ENCODE measurements around the gene KCNJ9.

KCNJ9 gene

DNA sequence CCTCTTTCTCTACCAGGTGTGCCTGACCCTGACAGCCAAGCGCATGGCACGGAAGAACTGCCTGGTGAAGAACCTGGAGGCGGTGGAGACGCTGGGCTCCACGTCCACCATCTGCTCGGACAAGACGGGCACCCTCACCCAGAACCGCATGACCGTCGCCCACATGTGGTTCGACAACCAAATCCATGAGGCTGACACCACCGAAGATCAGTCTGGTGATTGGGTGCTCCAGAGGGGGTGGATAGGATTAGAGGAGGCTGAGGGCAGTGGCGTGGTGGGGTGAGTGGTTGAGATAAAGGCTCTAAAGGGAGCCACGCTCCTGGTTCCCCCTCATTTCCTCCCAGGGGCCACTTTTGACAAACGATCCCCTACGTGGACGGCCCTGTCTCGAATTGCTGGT, 47.3 kb downstream of the KCNJ9 start:
- FAIRE-seq = no peak

GRCh38 chr1:160129046-160129445, 47.7 kb downstream of the KCNJ9 start:
- FAIRE-seq = no peak

- no peak for FAIRE-seq
These were observed 48.2 kb downstream of the KCNJ9 start for GRCh38 chr1:160129558-160129957.

GRCh38 chr1:160129966-160130365, 48.6 kb downstream of the KCNJ9 start:
- no peak for FAIRE-seq

- no peak for FAIRE-seq
These were observed 49.1 kb downstream of the KCNJ9 start for GRCh38 chr1:160130486-160130885.

DNA sequence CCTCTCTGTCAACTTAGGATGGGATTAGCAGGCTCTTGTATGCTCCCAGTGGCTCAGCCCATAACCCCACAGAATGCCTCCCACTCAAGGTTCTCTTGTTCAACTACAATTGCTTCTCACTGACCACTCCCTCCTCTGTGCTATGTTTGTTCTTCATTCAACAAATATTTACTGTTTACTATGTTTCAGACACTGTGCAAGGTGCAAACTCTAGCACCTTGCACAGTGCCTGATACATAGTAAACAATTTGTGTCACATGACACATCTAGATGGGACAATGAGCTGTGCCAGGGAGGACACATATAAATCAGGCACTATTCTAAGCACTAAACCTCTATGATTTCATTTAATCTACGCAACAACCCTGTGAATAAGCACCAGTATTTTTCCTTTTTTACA, 49.6 kb downstream of the KCNJ9 start:
- FAIRE-seq = no peak

DNA sequence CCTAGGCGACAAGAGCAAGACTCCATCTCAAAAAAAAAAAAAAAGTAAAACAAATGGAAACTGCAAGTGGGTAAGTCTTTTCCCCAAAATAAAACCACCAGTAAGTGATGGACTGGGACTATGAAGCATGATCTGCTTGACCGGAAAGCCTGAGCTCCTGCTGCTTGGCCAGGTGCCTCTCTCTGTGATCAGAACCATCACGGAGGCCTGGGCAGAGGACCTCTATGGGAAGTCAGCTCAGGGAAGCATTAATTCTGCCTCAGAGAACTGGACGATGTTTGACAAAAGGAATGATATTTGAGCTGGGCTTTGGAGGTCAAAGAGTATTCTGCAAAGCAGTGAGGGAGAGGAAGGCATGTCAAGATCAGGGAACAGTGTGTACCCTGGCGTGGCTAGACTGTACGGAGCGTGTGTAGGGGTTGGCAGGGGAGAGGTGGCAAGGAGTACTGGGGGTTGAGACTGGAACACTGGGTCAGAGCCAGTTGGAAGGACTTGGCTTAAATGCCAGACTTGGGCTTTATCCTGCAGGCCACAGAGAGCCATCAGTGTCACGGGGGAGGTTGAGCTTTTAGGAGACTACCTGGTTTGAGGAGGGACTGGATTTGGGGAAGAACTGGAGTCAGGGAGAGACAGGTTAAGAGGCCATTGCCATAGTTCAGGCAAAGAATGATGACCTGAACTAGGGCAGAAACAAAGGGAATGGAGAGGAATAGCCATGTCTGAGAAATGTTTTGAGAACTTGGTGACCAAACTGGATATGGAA, 50.6 kb downstream of the KCNJ9 start:
- no peak for FAIRE-seq

GRCh38 chr1:160133990-160134770, 52.8 kb downstream of the KCNJ9 start:
- no peak for FAIRE-seq

DNA sequence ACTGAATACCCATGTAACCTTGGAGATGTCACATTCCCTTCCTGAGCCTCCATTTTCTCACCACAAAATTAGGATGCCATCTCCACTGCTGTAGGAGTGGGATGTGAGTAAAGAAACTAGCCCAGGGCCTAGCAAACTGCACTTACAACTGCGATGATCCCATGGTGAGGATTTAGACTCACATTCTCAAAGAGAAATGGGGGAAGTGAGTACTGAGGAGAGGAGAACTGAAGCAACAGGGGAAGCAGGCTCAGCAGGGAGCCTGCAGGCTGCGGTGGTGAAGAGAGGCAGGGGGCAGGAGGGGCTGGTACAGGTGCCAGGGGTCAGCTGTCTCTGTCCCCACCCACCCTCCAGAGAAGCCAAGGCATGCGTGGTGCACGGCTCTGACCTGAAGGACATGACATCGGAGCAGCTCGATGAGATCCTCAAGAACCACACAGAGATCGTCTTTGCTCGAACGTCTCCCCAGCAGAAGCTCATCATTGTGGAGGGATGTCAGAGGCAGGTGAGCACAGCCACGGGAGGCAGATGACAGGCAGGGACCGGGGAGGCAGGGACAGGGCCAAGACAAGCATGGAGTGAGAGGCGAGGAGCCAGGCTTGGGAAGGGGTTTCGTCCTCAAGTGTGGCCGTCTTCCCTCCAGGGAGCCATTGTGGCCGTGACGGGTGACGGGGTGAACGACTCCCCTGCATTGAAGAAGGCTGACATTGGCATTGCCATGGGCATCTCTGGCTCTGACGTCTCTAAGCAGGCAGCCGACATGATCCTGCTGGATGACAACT, 53.6 kb downstream of the KCNJ9 start:
- FAIRE-seq = no peak

DNA sequence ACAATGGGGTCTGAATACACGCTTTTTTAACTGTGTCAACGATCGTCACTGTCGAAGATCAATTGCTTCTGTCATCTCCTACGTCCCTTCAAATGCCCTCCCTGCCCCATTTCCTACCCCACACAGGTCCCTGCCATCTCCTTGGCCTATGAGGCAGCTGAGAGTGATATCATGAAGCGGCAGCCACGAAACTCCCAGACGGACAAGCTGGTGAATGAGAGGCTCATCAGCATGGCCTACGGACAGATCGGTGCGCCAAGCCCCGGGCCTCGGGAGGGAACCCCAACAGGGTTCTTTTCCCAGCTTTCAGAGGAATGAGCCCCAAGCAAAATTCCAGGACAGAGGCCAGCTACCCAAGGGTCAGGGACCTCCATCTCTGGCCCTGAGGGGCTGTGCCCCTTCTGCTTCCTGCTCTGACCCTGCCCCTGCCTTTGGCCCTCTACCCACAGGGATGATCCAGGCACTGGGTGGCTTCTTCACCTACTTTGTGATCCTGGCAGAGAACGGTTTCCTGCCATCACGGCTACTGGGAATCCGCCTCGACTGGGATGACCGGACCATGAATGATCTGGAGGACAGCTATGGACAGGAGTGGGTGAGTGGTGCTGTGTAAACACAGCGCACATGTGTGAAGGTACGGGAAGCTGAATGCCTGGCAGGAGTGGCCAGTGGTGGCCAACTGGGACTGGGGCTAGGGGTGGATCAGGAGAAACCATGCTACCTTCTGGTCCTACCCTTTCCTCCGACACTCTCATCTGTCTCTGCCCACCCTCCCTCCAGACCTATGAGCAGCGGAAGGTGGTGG, 55.0 kb downstream of the KCNJ9 start:
- no peak for FAIRE-seq

DNA sequence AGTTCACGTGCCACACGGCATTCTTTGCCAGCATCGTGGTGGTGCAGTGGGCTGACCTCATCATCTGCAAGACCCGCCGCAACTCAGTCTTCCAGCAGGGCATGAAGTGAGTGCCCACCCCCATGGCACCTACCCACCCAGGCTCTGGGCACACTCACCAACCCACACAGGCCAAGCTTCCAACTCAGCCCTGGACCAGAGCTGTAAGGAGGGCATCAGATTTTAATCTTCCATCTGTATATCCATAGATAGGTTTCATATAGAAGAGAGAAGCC, 55.5 kb downstream of the KCNJ9 start:
- FAIRE-seq = no peak

GRCh38 chr1:160137216-160137862, 56.0 kb downstream of the KCNJ9 start:
- no peak for FAIRE-seq

- no peak for FAIRE-seq
These were observed 58.5 kb downstream of the KCNJ9 start for GRCh38 chr1:160139840-160140239.
